Nucleus accumbens (tissue), 56 donors: Measurements from ENCODE around the gene ANKFY1.
"Not testable (repeated sequence)": the region's sequence is repeated elsewhere in the genome, so short reads cannot be mapped to it uniquely, and the experiment has no call there.

Source experiments
- DNase-seq, 56 donors: peaks; one replicate each; lab custom pipeline; 2025; lab: John Stamatoyannopoulos, UW

ANKFY1 gene

GRCh38 chr17:4266550-4266949 lies 2.8 kb upstream of the ANKFY1 start:
- no peak for DNase-seq

- DNase-seq: no peak
Measured at GRCh38 chr17:4262703-4263102, 1.1 kb downstream of the ANKFY1 start.

GRCh38 chr17:4261452-4261851 lies 2.3 kb downstream of the ANKFY1 start:
- DNase-seq: no peak

- no peak for DNase-seq
Measured at GRCh38 chr17:4258867-4259266, 4.9 kb downstream of the ANKFY1 start.

GRCh38 chr17:4256952-4257351 lies 6.8 kb downstream of the ANKFY1 start:
- no peak for DNase-seq

GRCh38 chr17:4255271-4255670 lies 8.5 kb downstream of the ANKFY1 start:
- not testable (repeated sequence) for DNase-seq

- no peak for DNase-seq
Measured at GRCh38 chr17:4250887-4251286, 12.9 kb downstream of the ANKFY1 start.

- DNase-seq: no peak
Measured at GRCh38 chr17:4249452-4250029, 14.2 kb downstream of the ANKFY1 start.

- DNase-seq: no peak
Measured at GRCh38 chr17:4248504-4249277, 15.1 kb downstream of the ANKFY1 start.

GRCh38 chr17:4247971-4248388 lies 15.8 kb downstream of the ANKFY1 start:
- DNase-seq: no peak

- no peak for DNase-seq
Measured at GRCh38 chr17:4247361-4247970, 16.3 kb downstream of the ANKFY1 start.

GRCh38 chr17:4246674-4247073 lies 17.1 kb downstream of the ANKFY1 start:
- no peak for DNase-seq

GRCh38 chr17:4241535-4241934 lies 22.2 kb downstream of the ANKFY1 start:
- no peak for DNase-seq

- no peak for DNase-seq
Measured at GRCh38 chr17:4236456-4236855, 27.3 kb downstream of the ANKFY1 start.

- no peak for DNase-seq
Measured at GRCh38 chr17:4235372-4236279, 28.2 kb downstream of the ANKFY1 start.

- DNase-seq: no peak
Measured at GRCh38 chr17:4234401-4234800, 29.4 kb downstream of the ANKFY1 start.

GRCh38 chr17:4233668-4234258 lies 30.0 kb downstream of the ANKFY1 start:
- DNase-seq: no peak

GRCh38 chr17:4232168-4232813 lies 31.5 kb downstream of the ANKFY1 start:
- DNase-seq: no peak

- DNase-seq: peak in 5 of 56 donors; percentile 12 to 46 (median 24)
Measured at GRCh38 chr17:4229627-4230541, 33.9 kb downstream of the ANKFY1 start.
